Stimulated activated CD8-positive, alpha-beta memory T cell treated with anti-CD3 and anti-CD28 coated beads, Interleukin-2, amount 100 ng/mL, for 48 hours (primary cell): Measurements from ENCODE around the gene MEIS3.

ENCODE experiments used
- DNase-seq, 2 donors: peaks; one replicate each; pipeline ENCODE4 v3.0.0-alpha.2; 2020; ENCODE audit warnings: low read depth in 2 of 2

MEIS3 gene

DNA sequence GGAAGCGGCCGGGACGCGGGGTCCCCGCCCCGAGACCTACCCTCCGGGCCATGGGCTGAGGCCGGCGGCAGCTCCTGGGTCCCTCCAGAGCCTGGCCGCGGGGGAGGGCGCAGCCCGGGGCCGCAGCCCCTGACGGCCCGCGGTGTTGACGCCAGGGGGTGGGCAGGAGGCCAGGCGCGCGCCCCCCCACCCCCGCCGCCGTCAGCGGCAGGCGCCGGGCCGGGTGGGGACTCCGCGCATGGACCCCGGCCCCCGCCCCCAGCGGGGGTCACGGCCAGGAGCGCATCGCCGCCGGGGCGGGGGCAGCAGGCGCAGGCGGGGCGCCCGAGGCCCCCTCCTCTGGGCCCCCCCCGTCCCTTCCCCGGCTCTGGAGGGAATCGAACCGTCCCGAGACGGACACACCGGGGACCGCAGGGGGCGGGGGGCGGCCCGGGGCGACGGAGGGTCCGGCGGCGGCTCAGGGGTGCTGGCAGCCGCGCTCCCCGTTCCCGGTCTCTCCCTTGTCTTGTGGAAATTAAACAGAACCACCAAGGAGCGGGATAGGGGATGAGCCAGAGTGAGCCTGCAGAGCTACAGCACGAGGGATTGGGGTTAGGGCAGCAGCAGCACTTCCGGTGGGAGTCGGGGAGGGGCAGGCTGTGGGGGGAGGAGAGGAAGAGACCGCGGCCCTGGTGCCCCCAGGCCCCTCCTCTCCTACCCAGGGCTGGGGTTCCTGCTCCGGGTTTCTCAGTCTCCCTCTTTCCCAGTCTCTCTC lies at the start of gene MEIS3:
Gene MEIS3 (minus strand): TSS at position 498 of the 754 bp plus-strand sequence. CDS start 446 bp downstream, at position 52.
- DNase-seq = no peak

DNA sequence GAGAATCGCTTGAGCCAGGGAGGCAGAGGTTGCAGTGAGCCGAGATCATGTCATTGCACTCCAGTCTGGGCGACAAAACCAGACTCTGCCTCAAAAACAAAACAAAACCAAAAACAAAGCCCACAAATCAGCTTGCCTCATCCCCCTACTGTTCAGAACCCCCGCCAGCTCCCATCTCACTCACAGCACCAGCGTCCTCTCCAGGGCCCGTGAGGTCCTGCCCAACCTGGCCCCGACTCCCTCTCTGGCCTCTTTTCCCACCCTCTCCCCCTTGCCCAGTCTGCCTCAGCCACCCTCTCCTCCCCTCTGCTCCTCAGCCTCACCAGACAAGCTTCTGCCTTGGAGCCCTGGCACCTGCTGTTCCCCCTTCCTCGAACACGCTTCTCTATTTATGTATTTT lies 48.6 kb upstream of the MEIS3 start:
- DNase-seq = no peak

DNA sequence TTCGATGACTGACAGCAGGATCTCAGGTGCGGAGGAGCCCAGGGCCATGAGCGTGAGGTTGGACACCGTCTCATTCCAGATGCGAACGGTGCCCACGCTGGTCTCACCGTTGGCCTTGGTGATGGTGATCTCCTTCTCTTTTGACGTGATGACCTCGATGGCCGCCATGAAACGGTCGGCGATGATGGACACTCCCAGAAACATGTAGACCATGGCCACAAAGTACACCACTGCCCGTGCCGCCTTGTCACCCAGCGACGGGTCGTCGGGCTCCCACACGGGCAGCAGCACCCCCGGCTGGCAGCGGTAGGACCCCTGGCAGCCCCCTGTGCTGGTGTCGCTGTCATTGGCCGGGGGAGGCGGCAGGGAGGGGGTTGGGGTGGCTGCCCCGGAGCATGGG lies 46.6 kb upstream of the MEIS3 start:
- DNase-seq = no peak

DNA sequence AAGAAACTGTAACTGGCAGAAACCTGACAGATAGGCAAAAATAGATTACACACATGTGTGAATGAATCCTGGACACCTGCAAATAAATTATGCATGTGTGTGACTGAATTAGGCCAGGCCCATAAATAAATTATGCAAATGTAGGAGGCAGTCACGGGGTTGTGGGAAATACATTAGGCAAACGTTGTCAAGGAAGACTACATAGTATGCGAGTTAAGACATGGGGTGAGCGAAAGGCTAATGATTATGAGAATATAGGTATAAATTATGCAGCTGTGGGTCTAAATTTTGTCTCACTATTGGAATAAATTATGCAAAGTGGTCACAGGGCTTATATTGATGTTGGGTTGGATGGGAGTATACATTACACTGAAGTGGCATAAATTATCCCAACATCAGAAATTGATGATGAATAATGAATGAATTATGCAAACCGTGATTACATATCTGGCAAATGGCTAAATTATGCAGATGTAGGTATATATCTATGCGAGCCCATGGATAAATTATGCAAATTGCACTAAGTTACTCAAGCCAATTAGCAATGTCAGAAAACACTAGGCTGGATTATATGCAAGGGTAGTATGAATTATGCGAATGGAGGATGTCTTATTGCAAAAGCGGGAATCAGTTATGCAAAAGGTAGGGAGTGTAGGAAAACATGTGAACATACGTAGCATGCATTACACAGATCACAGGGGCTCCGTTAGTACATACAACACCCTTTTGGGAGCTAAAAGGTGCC lies 45.5 kb upstream of the MEIS3 start:
- no peak for DNase-seq

DNA sequence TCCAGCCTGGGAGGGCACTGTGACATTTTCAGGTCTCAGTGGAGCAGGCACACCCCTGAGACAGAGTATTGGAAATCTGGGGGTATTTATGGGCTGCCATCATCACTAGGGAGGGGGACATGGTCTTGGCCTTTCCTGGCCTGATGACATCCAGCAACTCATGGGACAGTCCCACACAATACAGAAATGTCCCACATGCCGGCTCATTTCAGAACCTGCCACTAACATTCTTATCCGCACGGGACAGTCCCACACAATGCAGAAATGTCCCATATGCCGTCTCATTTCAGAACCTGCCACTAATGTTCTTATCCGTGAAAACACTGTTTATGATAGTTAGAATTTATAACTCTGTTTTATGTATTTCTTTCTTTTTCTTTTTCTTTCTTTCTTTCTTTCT lies 42.5 kb upstream of the MEIS3 start:
- DNase-seq = no peak

DNA sequence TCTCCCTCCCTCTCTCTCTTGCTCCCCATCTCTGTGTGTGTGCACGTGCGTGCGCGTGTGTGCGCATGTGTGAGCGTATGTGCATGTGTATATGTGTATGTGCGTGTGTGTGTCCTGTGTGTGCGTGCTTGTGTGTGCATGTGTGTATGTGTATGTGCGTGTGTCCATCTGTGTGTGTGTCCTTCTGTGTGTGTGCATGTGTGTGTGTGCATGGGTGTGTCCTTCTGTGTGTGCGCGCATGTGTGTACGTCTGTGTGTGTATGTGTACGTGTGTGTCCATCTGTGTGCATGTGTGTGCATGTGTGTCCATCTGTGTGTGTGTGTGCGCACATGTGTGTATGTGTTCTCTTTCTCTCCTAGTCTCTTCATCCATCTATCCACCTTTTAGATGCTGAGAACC lies 40.1 kb upstream of the MEIS3 start:
- no peak for DNase-seq

DNA sequence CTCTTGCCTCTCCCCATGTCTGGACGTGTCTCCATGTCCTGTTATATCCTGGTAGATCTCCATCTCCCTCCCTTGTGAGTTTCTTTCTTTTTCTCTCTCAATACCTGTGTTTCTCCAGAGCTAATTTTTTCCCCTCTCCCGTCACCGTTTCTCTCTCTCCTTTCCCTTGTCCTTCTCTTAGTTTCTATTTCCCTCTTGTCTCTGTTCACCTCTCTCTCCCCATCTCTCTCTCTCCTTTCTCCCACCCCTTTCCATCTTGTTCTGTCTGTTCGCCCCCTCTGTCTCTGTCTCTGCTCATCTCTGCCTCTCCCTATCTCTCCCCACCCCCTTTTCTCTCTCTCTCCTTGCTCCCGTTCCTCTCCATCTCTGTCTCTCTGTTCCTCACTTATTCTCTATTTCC lies 39.3 kb upstream of the MEIS3 start:
- DNase-seq = no peak

DNA sequence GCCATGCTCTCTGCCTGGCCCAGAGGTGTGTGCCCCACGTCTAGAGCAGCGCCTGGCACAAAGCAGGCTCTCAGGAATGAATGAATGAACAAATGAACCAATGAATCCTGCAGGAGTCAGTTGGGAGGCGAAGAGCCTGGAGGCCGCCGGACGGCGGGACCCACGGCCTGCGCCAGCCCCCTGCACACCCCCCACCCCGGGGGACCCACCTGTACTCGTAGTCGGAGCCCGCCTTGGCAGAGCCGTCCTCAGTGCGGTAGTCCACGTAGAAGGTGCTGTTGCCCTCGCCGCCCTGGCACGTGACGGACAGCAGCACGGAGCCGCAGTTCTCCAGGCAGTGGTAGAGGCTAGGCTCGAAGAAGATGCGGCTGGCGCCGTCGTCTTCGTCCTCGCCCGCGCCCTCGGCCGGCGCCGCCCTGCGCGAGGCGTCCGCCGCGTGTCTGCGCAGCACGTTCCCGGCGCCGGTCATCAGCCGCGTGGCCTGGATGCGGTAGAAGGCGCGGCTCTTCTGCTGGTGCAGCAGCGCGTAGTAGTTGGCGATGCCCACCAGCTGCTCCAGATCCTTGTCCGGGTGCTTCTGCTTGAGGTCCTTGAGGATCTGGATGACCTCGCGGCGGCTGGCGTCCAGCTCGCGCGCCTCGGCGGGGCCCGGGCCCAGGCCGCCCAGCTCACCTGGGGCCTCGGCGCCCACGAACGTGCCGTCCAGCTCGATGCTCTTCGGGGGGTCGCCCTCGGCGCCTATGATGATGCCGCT lies 37.6 kb upstream of the MEIS3 start:
- DNase-seq = no peak

DNA sequence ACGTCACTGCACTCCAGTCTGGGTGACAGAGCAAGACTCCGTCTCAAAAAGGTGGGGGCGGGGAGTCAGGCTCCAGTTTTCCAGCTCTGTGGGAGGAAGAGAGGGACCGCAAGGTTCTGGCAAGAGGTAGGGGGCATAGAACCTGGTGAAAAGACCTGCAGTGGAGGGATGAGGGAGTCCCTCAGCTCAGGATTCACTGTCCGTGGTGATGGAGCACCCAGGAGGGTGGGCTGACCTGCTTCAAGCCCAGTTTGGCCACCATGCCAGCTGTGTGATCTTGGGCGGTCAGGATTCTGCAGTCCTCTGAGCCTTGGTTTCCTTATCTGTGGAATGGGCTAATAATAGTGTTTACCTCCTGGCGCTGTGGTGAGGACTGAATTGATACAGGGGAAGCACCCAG lies 31.2 kb upstream of the MEIS3 start:
- DNase-seq = no peak

DNA sequence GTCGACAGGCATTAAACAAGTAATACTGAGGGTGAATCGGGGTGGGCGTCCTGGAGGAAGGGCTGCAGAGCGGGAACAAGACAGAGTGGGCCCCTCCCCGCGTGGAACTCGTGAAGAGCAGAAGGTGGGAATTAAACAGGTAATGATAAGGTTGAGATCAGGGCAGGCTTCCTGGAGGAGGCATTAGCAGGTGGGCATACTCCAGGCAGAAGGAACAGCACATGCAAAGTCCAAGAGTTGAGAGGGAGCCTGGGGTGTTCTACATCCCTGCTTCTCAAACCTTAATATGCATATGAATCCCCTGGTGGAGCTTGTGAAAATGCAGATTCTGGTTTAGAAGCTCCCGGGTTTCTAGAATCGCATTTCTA lies 29.0 kb upstream of the MEIS3 start:
- no peak for DNase-seq

DNA sequence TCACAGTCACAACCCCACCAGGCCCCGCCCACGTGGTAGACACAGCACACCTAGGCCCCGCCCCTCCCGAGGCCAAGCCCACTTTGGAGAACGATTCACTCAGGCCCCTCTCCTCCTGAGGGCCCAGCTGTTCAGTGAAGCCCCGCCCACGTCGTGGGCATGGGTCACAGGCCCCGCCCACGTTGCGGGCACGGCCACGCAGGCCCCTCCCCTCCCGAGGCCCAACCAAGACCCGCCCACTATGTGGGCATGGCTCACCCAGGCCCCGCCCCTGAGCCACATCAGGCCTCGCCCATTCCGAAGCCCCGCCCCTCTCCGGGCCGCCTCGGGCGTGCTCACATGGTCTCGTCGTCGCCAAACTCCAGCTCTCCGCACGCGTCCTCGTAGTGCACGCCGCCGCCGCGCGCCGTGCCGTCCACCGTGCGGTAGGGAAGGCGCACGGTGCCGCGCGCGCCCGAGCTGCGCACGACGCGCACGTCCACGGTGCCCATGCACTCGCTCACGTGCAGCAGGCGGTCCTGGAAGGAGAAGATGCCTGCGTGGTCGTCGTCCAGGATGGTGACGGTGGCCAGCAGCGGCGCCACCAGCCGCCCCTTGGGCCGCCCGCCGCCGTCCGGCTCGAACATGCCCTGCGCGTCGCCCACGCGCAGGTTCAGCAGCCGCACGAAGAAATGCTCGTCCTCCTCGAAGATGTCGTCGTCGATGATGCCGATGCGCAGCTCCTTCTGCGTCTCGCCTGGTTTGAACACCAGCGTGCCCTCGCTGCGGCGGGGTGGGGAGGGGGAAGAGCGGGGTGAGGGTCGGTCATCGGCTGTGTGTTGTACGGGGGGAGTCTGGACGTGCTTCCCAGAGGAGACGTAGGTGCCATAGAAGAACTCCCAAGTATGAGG lies 28.4 kb upstream of the MEIS3 start:
- DNase-seq = peak; percentile 51 to 67

DNA sequence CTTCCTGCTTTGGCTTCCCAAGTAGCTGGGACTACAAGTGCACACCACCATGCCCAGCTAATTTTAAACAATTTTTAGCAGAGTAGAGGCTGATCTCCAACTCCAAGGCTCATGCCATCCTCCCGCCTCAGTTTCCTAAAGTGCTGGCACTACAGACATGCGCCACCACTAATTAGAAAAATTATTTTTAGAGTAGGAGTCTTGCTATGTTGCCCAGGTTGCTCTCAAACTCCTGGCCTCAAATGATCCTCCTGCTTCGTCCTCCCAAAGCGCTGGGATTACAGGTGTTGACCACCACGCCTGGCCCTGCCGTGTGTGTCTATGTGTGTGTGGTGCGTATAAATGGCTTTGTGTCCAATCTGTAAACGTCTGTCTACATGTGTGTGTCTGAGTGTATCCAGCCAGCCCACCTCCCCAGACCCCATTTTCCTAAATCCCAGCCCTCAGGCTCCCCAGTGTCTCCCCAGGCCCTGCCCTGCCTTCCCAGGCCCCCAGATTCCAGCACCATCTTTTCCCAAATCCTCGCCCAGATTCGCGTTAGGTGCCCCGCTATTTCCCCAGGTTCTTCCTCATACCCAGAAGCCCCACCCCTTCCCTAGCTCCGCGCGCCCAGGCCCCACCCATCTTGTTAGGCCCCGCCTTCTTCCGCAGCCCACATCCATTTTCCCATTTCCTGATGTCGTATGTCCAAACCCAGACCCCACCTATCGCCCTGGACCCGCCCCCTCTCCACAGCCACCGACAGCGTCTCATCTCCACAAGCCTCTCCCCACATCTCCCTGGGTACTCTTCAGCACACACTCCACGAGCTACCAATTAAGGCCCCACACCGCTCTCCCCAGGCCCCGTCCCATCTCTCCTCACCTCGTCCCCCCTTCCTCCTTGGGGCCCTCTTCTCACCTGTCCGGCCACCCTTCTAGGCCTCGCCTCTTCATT lies 27.5 kb upstream of the MEIS3 start:
- DNase-seq = peak in 1 of 2 donors; percentile 43

DNA sequence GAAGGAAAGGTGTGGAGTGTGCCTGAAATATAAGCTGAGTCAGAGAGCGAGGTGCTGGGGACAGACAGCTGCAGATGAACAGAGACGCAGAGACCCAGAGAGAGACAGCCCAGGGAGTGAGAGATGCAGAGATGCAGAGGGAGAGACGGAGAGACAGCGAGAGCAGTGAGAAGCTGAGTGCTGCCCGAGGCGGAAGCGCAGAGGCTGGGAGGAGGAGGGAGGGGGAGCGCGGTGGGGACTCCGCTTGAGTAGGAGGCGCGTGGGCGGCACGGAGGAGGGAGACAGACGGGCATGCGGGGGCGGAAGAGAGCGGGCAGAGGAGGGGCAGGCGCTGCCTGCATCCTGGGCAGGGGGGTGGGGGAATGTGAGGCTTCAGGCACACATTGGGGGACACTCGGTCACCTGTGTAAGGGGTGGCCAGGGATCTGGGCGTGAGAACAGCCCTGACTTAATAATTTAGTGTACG lies 26.6 kb upstream of the MEIS3 start:
- peak; percentile 25 to 30 for DNase-seq

DNA sequence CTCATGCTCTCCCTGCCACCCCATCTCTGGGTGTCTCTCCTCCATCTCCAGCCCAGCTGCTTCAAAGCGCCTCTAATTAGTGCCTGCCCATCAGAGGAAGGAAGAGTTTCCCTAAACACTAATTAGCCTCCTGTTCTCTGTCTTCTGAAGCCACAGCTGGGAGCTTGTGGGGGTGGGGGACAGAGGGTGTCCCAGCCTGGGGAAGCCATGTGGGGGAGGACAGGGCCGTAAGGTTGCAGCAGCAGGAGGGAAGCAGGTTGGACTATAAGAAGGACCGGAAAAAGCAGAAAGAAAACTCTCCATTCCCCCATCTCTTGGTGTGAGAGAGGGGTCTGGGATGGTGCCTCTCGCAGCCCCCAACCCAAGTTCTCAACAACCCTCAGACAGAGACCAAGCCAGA lies 26.2 kb upstream of the MEIS3 start:
- DNase-seq = no peak

DNA sequence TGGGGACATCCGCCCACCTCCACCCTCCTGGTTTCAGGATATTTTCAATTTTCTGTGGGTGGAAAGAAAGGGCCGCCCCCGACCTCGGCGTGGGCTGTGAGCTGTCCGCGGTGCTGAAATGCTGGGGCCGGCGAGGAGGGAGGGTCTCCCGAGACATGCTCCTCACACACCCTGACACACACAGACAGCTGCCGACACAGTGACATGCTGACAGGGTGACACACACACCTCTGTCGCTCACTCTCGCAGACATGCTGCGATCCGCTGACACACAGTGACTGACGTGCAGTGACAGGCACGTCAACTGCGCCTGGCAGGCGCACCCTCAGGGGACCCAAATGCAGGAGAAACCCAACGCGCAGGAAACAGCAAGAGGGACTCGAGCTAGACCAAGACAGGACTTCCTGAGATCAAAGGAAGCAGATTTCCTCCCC lies 25.1 kb upstream of the MEIS3 start:
- DNase-seq = no peak

DNA sequence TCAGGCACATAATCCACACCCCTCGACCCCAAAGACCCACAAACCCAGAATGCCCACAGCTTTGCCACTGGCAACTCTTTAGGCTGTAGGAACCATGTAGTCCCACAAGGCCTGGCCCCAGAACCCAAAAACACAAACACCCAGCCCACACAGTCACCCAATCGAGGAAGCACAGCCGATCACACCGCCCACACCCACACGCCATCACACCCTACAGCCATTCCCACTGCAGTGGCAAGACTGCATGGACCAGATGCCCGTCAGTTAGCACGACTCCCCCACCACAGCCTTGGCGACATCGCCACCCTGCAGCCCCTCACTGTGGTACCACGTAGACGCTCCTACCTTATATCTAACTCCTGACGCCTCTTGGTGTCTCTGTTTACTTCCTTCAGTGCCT lies 24.0 kb upstream of the MEIS3 start:
- DNase-seq = no peak

DNA sequence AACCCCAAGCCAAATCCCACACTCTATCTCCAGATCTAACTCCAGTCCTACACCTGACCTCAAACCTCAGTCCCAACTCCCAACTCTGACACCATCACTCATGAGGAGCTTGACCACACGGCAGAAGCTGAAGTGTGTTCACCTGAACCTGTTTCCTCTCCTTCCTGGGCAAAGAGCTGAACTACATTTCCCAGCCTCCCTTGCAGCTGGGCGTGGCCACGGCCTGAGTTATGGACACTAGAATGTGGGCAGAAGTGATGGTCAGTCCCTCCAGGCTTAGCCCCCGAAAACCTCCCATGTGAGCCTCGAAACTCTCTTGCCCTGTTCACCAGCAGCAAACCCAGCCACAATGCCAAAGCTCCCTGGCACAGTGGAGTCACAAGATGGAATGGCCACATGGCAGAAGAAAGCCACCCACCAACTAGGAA lies 19.5 kb upstream of the MEIS3 start:
- no peak for DNase-seq

DNA sequence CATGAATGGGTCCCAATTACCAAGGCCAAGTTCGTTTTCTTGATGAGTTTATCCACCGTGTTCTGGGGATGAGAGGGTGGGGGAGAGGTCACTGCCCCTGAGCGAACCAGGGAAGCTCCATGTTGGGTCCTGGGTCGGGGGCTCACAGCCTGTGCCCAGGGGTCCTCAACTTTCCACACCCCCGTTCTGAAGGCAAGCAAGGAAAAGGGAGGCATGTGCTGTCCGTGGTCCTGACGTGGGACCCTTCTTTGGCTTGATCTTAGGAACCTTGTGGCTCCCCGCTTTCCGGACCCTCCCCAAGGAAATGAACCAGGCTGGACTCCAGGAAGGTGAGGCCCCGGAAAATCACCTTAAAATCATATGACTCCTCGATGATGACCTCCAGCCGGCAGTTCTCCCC lies 18.2 kb upstream of the MEIS3 start:
- no peak for DNase-seq

DNA sequence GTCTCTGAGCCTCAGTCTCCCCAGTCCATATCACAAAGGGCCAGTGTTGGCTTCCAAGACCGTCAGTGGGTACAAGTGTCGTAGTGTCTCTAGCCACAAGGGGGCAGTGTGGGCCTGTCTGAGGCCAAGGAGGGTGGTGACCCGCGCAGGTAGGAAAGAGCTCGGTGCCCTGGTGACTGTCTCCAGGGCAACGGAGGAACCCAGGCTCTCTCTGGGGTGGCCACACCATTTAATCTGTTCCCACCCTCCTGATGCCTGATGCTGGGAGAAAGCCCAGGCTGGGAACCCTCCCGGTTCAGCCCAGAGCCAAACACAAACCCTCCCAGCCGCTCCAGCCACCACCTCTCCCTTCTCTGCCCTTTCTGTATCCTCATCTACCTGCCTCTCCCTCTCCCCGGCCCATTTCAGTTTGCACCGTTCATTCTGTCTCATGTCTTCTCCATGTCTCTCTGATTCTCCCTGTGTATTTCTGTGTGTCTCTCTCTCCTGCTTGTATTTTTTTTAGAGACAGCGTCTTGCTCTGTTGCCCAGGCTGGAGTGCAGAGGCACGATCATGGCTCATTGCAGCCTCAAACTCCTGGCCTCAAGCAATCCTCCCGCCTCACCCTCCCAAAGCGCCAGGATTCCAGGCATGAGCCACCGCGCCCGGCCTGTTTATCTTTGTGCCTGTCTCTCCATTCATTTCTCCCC lies 17.5 kb upstream of the MEIS3 start:
- peak; percentile 73 to 79 for DNase-seq
